HepG2 (cell line): ENCODE results near the gene C20orf96. TPM values are rescaled to one million over a fixed set of nuclear protein-coding genes. Genes with fewer than 3 reads are reported as not detected.

Experiments used
- ARNTL ChIP-seq: sonication (generic); formaldehyde crosslinking; IDR thresholded peaks from 2 replicates; pipeline ENCODE4 v1.4.0; 2020; ENCODE audit warnings: mild to moderate bottlenecking, missing genetic modification reagents
- ATF3 ChIP-seq: sonication (generic); formaldehyde crosslinking; IDR thresholded peaks from 2 replicates; pipeline ENCODE4 v1.4.0; 2020; ENCODE audit warnings: missing genetic modification reagents
- ATF5 ChIP-seq: sonication (generic); formaldehyde crosslinking; IDR thresholded peaks from 2 replicates; pipeline ENCODE4 v1.4.0; 2020; ENCODE audit warnings: mild to moderate bottlenecking, low read depth, missing genetic modification reagents
- ATF7-NPFF ChIP-seq: sonication (generic); formaldehyde crosslinking; IDR thresholded peaks from 2 replicates; pipeline ENCODE4 v1.8.1; 2023; ENCODE audit warnings: mild to moderate bottlenecking, low read depth, missing genetic modification reagents, moderate library complexity
- ETS1 ChIP-seq: sonication (generic); formaldehyde crosslinking; IDR thresholded peaks from 2 replicates; pipeline ENCODE4 v1.4.0; 2020; ENCODE audit warnings: missing genetic modification reagents
- ETV5 ChIP-seq: IDR thresholded peaks from 2 replicates; pipeline ENCODE4 v1.6.1; 2018; ENCODE audit warnings: missing biosample characterization, missing genetic modification reagents, inconsistent platforms, borderline replicate concordance
- GLI4 ChIP-seq: sonication (generic); formaldehyde crosslinking; IDR thresholded peaks from 2 replicates; pipeline ENCODE4 v1.5.1; 2020; ENCODE audit warnings: missing genetic modification reagents, mild to moderate bottlenecking, moderate library complexity, borderline replicate concordance
- NFE2L1 ChIP-seq: sonication (generic); formaldehyde crosslinking; IDR thresholded peaks from 2 replicates; pipeline ENCODE4 v1.4.0; 2020; ENCODE audit warnings: missing genetic modification reagents, mild to moderate bottlenecking, borderline replicate concordance
- PHF5A ChIP-seq: IDR thresholded peaks from one replicate; pipeline ENCODE4 v1.6.1; 2018; ENCODE audit warnings: low read depth, missing genetic modification reagents; ENCODE audit not compliant: unreplicated experiment
- REST ChIP-seq, 2 experiments: IDR thresholded peaks; 2 replicates each; pipeline ENCODE4 v1.6.1; 2011 to 2012; ENCODE audit warnings: low read length in 2 of 2, borderline replicate concordance in 1 of 2, low read depth in 1 of 2, mild to moderate bottlenecking in 1 of 2, moderate library complexity in 1 of 2
- SNAI1 ChIP-seq: sonication (generic); formaldehyde crosslinking; IDR thresholded peaks from 2 replicates; pipeline ENCODE4 v1.5.0; 2020; ENCODE audit warnings: mild to moderate bottlenecking, missing genetic modification reagents, borderline replicate concordance
- XBP1 ChIP-seq: sonication (generic); formaldehyde crosslinking; IDR thresholded peaks from 2 replicates; pipeline ENCODE4 v1.5.0; 2020; ENCODE audit warnings: missing genetic modification reagents
- ZBTB37 ChIP-seq: sonication (generic); formaldehyde crosslinking; IDR thresholded peaks from 2 replicates; pipeline ENCODE4 v1.4.0; 2020; ENCODE audit warnings: mild to moderate bottlenecking, missing genetic modification reagents
- ZBTB38 ChIP-seq: sonication (generic); formaldehyde crosslinking; IDR thresholded peaks from 2 replicates; pipeline ENCODE4 v1.5.1; 2020; ENCODE audit warnings: mild to moderate bottlenecking, missing genetic modification reagents
- ZNF10 ChIP-seq: sonication (generic); formaldehyde crosslinking; IDR thresholded peaks from 2 replicates; pipeline ENCODE4 v1.4.0; 2020; ENCODE audit warnings: mild to moderate bottlenecking, low read depth, missing genetic modification reagents, borderline replicate concordance
- ZNF136 ChIP-seq: sonication (generic); formaldehyde crosslinking; IDR thresholded peaks from 2 replicates; pipeline ENCODE4 v1.8.1; 2022; ENCODE audit warnings: low read depth, mild to moderate bottlenecking, moderate library complexity, missing genetic modification reagents
- ZNF337 ChIP-seq: sonication (generic); formaldehyde crosslinking; IDR thresholded peaks from 2 replicates; pipeline ENCODE4 v1.5.1; 2020; ENCODE audit warnings: missing genetic modification reagents, low read depth, mild to moderate bottlenecking, borderline replicate concordance
- ZNF879 ChIP-seq: sonication (generic); formaldehyde crosslinking; IDR thresholded peaks from 2 replicates; pipeline ENCODE4 v1.8.1; 2023; ENCODE audit warnings: missing genetic modification reagents
- polyA plus RNA-seq, 8 experiments: library from polyadenylated mRNA; depleted of rRNA in 3 of 8; stranded (reverse) in 7 of 8; unstranded in 1 of 8; fragments of >200 nt; fragmentation: Illumina TruSeq in 4 of 8; extraction: Trizol in 4 of 8; gene quantifications; 2 replicates each; pipeline versions ENCODE4 v1.2.1 to v1.2.3, GENCODE V29; 2011 to 2016; ENCODE audit warnings: low read depth in 4 of 8, missing spikeins in 1 of 8, mixed read lengths in 1 of 8; ENCODE audit not compliant: insufficient read depth in 1 of 8
- total RNA-seq, 5 experiments: library from RNA; depleted of rRNA; stranded (reverse); fragments of >200 nt; fragmentation: Illumina TruSeq; extraction: Trizol; gene quantifications; 2 replicates each; pipeline ENCODE4 v1.2.3, GENCODE V29; 2016; ENCODE audit warnings: low read depth in 1 of 5
- TF ChIP-seq, protein P1 (sequence below): fragments of 450-650 bp; IDR thresholded peaks from 2 replicates; pipeline ENCODE4 v1.6.1; 2017

Gene C20orf96
- total and polyA plus RNA-seq, 2 of the 13 experiments (the other 11 are each of a cell fraction or from before 2014, with no cell fraction given) = 3.8 to 20.6 TPM

DNA sequence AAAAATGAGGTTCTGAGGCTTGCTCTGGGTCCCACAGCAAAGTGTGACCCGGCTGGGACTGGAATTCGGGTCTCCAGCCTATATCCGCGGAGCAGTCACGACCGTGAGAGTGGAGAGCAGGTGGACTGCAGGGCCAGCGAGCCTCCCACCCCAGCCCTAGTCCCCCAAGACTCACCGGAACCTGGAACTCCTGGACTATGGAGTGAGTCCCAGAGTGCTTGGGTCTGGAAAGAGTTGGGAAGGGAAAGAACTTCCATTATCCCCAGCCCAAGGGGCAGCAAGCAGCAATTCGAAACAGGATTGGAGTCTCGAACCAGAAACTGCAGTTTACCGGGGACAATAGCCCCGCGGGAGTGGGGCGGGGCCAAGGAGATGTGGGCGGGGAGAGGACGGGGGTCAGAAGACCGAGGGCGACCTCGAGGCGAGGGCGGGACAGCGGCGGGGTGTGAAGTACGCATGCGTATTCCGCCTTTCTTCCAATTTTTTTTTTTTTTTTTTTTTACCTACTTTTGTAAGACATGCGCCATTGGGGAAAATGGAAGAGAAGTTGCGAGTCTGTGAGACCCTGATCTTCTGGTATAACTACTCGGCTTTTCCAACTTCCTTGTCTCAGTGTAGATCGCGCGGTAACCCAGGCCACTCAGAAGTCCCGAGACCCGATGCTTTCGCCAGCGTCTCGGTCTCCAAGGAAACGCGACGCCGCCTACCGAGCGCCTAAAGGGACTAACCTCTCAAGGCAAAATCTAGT lies at the start of gene C20orf96 (continued):
- TF ChIP-seq PHF5A = no peak
- no peak; the same call in 1 of the 2 replicates for TF ChIP-seq ETV5 (CRISPR knock-in tag)
- TF ChIP-seq ATF3 = no peak; the same call in 1 of the 2 replicates
- TF ChIP-seq ZNF879 (CRISPR knock-in tag) = no peak
- TF ChIP-seq ZNF136 (CRISPR knock-in tag) = peak; percentile 69
- no peak for TF ChIP-seq ETS1 (CRISPR knock-in tag)
- TF ChIP-seq ATF5 (CRISPR knock-in tag) = no peak
- TF ChIP-seq ZNF10 = no peak
- TF ChIP-seq, protein P1, sequence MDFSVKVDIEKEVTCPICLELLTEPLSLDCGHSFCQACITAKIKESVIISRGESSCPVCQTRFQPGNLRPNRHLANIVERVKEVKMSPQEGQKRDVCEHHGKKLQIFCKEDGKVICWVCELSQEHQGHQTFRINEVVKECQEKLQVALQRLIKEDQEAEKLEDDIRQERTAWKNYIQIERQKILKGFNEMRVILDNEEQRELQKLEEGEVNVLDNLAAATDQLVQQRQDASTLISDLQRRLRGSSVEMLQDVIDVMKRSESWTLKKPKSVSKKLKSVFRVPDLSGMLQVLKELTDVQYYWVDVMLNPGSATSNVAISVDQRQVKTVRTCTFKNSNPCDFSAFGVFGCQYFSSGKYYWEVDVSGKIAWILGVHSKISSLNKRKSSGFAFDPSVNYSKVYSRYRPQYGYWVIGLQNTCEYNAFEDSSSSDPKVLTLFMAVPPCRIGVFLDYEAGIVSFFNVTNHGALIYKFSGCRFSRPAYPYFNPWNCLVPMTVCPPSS = no peak
- TF ChIP-seq ATF7-NPFF (CRISPR knock-in tag) = peak; percentile 65
- no peak; the same call in 1 of the 2 replicates for TF ChIP-seq ZBTB37 (CRISPR knock-in tag)
- TF ChIP-seq ARNTL = peak; percentile 55; the same call in 1 of the 2 replicates
- peak in 1 of 2 experiments; percentile 31; a peak in 1 of 4 replicates for TF ChIP-seq REST (IDR thresholded peaks at IDR 0.05; ENCODE audit: borderline replicate concordance in 1 of 2, low read depth in 1 of 2, low read length in 2 of 2)
- no peak for TF ChIP-seq ZNF337
- TF ChIP-seq ZBTB38 = peak; percentile 61
- no peak for TF ChIP-seq GLI4 (CRISPR knock-in tag)
- no peak for TF ChIP-seq SNAI1 (CRISPR knock-in tag)
- no peak; the same call in 1 of the 2 replicates for TF ChIP-seq NFE2L1 (CRISPR knock-in tag)
- no peak for TF ChIP-seq XBP1 (CRISPR knock-in tag)
